ENCODE data around the gene SLC39A11.

GRCh38 chr17:73099511-73099910, 7.0 kb upstream of the SLC39A11 start:
- TF ChIP-seq TAF1 (IDR thresholded peaks at IDR 0.05; ENCODE audit: low read depth) (no peak), POLR2AphosphoS5 (IDR thresholded peaks at IDR 0.05) (peak; percentile 19), CTCF (IDR thresholded peaks at IDR 0.05; ENCODE audit: poor library complexity, severe bottlenecking) (no peak), REST (IDR thresholded peaks at IDR 0.05; ENCODE audit: borderline replicate concordance) (no peak), EZH2 (IDR thresholded peaks at IDR 0.05; ENCODE audit: borderline replicate concordance, insufficient read depth, low read length, poor library complexity, severe bottlenecking) (no peak), EP300 (conservative IDR thresholded peaks at IDR 0.05; ENCODE audit: poor library complexity, severe bottlenecking) (no peak), RAD21 (conservative IDR thresholded peaks at IDR 0.05) (no peak), MXI1 (conservative IDR thresholded peaks at IDR 0.05; ENCODE audit: poor library complexity, severe bottlenecking) (no peak)
